Measurements from ENCODE around the gene CNTN1.
"Not testable (repeated sequence)": the region's sequence is repeated elsewhere in the genome, so short reads cannot be mapped to it uniquely, and the experiment has no call there.

CNTN1 gene

DNA sequence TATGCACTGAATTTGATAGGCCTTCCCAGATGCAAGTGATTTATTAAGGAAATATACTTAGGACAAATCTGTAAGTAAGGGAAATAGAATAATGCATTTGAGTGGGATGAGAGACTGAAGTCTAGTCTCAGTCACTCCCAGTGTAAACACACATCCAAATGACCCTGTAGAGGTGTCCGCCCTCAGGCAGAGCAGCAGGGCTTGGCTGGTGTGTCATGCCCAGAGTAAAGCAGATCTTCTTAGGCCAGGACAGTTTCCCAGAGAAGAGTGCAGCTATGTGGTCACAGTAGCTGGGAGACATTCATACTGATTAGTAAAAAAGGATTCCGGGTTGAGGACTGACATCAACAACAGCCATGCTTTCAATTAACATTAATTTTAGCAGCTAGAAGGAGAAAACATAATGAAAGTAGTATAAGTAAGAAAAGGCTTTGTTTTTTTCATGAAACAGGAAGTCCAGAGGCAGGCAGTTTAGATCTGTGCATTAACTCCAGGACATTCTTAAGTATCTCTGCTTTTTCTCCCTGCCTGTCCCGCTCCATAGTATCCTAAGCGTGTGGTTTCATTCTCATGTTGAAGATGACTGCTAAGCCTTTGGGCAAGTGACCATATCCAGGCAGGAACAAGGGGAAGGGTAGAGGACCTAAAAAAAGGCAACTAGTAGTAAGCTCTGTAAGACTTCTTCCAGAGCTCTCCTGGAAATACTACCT lies 35.7 kb downstream of the CNTN1 start:
- ATAC-seq (no peak), DNase-seq (no peak)

DNA sequence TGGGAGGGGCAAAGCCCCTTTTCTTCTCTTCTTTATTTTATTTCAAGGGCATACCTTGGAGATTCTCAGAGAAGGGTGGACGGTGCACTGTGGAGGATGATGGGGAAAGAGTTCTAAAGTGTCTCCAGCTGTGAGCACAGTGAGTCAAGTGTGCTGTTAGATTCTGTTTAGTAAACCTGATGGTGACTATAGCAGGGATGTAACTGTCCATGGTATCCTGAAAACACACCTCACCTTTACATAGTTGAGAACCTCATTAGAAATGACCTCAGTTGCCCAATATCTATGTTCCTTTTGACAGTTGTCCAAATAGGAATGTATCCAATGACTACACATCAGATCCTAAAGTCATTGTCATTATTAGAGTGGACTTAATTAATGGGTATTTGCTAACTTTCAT lies 38.0 kb downstream of the CNTN1 start:
- no peak overlapping the region for H3K27ac Mint-ChIP-seq
- ATAC-seq (no peak), DNase-seq (no peak)
- no peak overlapping the region for H3K4me3 Mint-ChIP-seq
- H3K27me3 Mint-ChIP-seq: no peaks in the 10 kb centered on the region
- no peaks in the 10 kb centered on the region for H3K9me3 Mint-ChIP-seq
- no peaks in the 10 kb centered on the region for H3K36me3 Mint-ChIP-seq (ENCODE audit: low read depth)
- no peaks in the 10 kb centered on the region for H3K4me1 Mint-ChIP-seq

More for the DNA sequence above, 35.7 kb downstream of the CNTN1 start:
- no peaks in the 10 kb centered on the region for H3K36me3 Mint-ChIP-seq (ENCODE audit: low read depth)
- no peaks in the 10 kb centered on the region for H3K9me3 Mint-ChIP-seq
- no peaks in the 10 kb centered on the region for H3K4me1 Mint-ChIP-seq
- no peaks in the 10 kb centered on the region for H3K27me3 Mint-ChIP-seq
- no peak overlapping the region for H3K27ac Mint-ChIP-seq
- no peak overlapping the region for H3K4me3 Mint-ChIP-seq

DNA sequence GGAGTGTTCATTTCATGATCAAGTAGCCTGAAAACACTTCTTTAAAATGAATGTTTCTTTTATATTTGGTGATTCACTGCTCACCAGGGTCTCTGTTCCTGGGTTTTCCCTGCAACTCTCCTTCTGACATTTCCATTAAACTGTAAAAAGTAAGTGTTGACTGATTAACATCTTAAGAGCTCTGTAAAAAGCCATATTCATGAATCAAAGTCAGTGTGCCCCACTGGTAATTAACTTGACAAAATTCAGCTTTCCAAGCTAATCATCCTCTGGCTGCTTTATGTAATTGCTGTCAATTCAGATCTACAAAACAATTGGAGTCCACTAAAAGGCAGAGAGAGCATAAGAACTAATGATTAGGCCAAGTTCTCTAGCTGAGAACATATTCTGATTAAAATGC lies 41.6 kb downstream of the CNTN1 start:
- no peak overlapping the region for H3K4me3 Mint-ChIP-seq
- H3K27ac Mint-ChIP-seq: no peak overlapping the region
- H3K27me3 Mint-ChIP-seq: no peaks in the 10 kb centered on the region
- DNase-seq (no peak), ATAC-seq (no peak)
- H3K4me1 Mint-ChIP-seq: no peaks in the 10 kb centered on the region
- H3K9me3 Mint-ChIP-seq: no peaks in the 10 kb centered on the region
- H3K36me3 Mint-ChIP-seq (ENCODE audit: low read depth): no peaks in the 10 kb centered on the region

DNA sequence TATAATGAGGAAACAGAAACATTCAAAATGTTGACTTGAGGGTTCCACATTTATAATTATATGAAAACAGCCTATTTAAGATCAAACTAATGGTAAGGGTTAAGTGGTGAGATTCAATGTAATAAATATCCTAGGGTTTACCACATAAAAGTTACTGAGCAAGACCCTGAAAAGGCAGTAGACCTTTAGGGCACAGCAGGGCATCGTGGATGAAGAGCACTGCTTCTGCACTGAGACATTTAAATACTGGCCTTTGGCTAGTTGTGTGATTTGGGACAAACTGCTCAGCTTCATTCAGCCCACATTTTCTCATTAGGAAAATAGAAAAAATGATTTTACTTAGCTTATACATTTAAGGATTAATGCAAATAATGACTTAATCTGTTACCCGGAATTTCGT lies 42.0 kb downstream of the CNTN1 start:
- Mint-ChIP-seq H3K27me3 (no peaks in the 10 kb centered on the region), H3K9me3 (no peaks in the 10 kb centered on the region), H3K27ac (no peak overlapping the region), H3K36me3 (ENCODE audit: low read depth) (no peaks in the 10 kb centered on the region), H3K4me3 (no peak overlapping the region), H3K4me1 (no peaks in the 10 kb centered on the region)
- DNase-seq (no peak), ATAC-seq (no peak)

DNA sequence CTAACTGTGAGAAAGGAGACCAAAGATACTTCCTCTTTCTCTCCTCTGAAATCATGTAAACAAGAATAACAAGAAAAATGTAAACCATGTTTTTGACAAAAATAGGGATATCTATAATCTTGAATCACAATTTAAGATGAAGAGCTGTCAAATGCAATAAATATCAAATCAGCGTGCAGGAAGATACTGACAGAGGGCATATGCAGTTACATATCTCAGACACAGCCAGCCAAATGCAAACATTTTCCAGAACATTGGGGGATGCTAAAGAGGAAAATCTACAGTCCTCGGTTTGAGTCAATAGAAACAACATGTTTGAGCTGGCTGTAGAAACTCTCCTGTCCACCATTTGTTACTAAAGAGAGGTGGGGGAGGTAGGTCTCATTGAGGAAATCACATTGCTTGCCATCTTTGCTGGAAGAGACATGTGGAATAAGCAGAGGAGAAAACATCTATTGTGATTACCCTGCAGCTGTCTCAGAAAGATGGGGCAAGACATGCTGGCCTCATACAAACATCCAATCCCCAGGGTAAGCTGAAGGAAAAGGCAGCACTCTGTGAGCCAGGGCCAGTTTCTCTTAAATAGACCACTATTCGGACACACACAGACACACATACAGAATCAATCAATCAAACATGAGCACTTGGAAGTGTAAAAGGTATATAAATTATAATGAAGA lies 43.5 kb downstream of the CNTN1 start:
- DNase-seq: no peak
- Mint-ChIP-seq H3K27me3 (no peaks in the 10 kb centered on the region), H3K4me1 (no peaks in the 10 kb centered on the region), H3K27ac (no peak overlapping the region), H3K9me3 (no peaks in the 10 kb centered on the region), H3K36me3 (ENCODE audit: low read depth) (no peaks in the 10 kb centered on the region), H3K4me3 (no peak overlapping the region)
- ATAC-seq: no peak

DNA sequence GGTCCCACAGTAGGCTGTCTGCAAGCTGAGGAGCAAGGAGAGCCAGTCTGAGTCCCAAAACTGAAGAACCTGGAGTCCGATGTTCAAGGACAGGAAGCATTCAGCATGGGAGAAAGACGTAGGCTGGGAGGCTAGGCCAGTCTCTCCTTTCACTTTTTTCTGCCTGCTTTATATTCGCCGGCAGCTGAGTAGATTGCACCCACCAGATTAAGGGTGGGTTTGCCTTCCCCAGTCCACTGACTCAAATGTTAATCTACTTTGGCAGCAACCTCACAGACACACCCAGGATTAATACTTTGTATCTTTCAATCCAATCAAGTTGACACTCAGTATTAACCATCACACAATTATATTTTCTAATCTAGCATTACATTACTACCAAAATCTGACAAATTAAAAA lies 45.2 kb downstream of the CNTN1 start:
- not testable (repeated sequence) for H3K4me1 Mint-ChIP-seq; H3K36me3 Mint-ChIP-seq (ENCODE audit: low read depth); H3K9me3 Mint-ChIP-seq; H3K27ac Mint-ChIP-seq; ATAC-seq; H3K4me3 Mint-ChIP-seq; DNase-seq; H3K27me3 Mint-ChIP-seq

DNA sequence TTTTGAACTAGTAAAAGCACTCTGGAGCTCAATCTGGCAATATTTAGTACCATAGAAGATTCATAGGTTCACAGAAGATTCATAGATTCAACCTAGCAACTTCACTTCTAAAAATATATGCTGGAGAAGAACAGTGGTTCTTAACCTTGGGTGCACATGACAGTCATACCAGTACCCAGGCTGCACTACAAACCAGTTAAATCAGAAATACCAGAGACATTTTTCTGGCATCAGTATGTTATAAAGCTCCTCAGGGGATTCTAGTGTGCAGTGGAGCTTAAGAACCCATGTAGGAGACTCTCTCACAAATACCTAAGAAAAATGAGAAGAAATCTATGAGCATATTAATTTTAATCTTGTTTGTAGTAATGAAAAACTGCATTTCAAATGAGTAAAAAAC lies 46.6 kb downstream of the CNTN1 start:
- Mint-ChIP-seq H3K4me3 (no peak overlapping the region), H3K27me3 (no peaks in the 10 kb centered on the region), H3K36me3 (ENCODE audit: low read depth) (no peaks in the 10 kb centered on the region), H3K9me3 (peaks cover 7% of the 10 kb centered on the region), H3K4me1 (no peaks in the 10 kb centered on the region), H3K27ac (no peak overlapping the region)
- no peak for ATAC-seq
- no peak for DNase-seq

DNA sequence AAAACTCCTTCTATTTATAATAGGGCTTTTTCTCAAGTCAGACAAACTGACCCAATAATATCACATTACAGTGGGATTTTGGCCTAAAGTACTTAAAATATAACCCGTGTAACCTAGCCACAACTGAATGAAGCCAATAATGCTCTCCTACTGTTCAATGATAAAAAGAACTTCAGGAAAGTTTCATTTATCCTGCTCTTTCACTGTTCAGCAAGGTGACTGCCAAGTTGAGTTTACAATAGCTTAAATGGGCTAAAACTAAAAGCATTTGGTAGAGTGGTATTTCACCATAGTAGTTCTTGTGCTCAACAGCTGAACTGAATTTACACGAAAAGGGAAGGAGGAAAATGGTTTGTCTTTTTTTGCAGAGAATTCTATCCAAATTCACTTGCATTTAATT lies 49.8 kb downstream of the CNTN1 start:
- no peaks in the 10 kb centered on the region for H3K4me1 Mint-ChIP-seq
- no peak overlapping the region for H3K4me3 Mint-ChIP-seq
- no peak overlapping the region for H3K27ac Mint-ChIP-seq
- no peak for DNase-seq
- peaks cover 8% of the 10 kb centered on the region for H3K9me3 Mint-ChIP-seq
- H3K36me3 Mint-ChIP-seq (ENCODE audit: low read depth): no peaks in the 10 kb centered on the region
- H3K27me3 Mint-ChIP-seq: no peaks in the 10 kb centered on the region
- no peak for ATAC-seq

DNA sequence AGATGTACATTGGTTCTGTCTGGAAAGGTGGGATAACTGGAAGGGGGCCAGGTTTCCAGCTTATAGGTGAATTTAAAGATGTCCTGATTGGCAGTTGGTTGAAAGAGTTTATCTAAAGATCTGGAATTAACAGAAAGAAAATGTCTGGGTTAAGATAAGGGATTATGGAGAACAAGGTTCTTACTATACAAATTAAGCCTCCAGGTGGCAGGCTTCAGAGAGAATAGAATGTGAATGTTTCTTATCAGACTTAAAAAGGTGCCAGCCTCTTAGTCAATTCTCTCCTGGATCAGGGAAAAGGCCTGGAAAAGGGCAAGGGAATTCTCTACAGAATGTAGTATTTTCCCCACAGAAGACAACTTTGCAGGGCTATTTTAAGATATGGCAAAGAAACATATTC lies 53.1 kb downstream of the CNTN1 start:
- H3K4me3 Mint-ChIP-seq: no peak overlapping the region
- H3K27ac Mint-ChIP-seq: no peak overlapping the region
- no peaks in the 10 kb centered on the region for H3K36me3 Mint-ChIP-seq (ENCODE audit: low read depth)

DNA sequence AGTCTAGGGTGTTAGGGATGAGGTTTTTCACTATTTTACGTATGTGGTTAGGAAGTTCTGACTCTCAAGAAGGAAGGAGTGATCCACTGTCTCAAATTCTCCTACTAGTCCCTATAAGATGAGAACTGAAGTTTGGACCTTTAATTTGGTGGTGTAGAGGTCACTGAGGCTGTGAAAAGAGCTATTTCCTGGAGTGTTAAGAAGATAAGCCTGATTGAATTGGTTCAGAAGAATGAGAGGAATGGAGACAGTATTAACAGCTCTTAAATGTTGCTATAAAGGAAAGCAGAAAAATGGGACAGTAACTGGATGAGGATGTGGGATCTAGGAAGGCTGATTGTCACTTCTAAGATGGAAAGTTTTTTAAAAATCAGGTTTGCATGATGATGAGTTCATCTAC lies 57.6 kb downstream of the CNTN1 start:
- no peak for DNase-seq
- Mint-ChIP-seq H3K27me3 (no peaks in the 10 kb centered on the region), H3K27ac (no peak overlapping the region), H3K9me3 (peaks cover 6% of the 10 kb centered on the region), H3K36me3 (ENCODE audit: low read depth) (no peaks in the 10 kb centered on the region), H3K4me3 (no peak overlapping the region), H3K4me1 (no peaks in the 10 kb centered on the region)
- ATAC-seq: no peak

More for the DNA sequence above, 53.1 kb downstream of the CNTN1 start:
- H3K4me1 Mint-ChIP-seq: no peaks in the 10 kb centered on the region
- no peaks in the 10 kb centered on the region for H3K27me3 Mint-ChIP-seq
- H3K9me3 Mint-ChIP-seq: peaks cover 13% of the 10 kb centered on the region
- ATAC-seq (no peak), DNase-seq (no peak)

DNA sequence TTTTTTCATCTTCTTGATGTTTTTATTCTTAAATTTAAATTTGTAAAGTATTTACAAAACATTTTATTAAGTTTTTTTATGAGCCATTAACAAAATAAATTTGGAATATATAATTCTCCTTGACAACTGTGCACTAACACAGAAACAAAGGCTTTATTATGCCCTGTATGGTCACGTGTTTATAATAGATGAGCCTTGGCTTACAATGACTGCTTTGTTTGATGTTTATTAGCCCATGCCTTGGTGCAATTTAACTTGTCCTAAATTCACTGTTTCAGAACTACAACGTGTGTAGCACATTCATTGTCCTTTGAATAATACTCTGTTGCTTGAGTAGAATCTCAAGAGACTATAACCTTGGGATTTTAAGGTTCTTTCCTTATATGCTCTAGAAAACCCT lies 59.8 kb downstream of the CNTN1 start:
- Mint-ChIP-seq H3K36me3 (ENCODE audit: low read depth) (no peaks in the 10 kb centered on the region), H3K9me3 (peaks cover 6% of the 10 kb centered on the region), H3K27me3 (no peaks in the 10 kb centered on the region), H3K4me1 (no peaks in the 10 kb centered on the region), H3K4me3 (no peak overlapping the region), H3K27ac (no peak overlapping the region)
- DNase-seq (no peak), ATAC-seq (no peak)

DNA sequence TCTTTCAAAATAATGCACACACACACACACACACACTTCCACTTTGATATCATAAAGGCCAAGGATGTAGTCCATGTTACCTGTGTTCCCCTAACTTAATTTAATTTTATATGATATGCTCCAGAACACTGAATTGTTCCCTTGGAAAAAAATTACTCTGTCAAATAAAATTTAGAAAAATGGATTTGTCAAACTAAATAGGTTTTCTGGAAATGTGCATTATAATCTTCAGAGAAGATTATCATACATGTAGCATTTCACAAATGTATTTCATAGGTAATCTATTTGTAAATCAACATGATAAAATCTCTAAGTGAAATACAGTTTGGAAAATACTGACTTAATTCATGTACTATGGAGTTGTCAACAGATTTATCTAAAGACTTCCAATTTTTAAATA lies 68.6 kb downstream of the CNTN1 start:
- no peak for DNase-seq
- H3K4me3 Mint-ChIP-seq: no peak overlapping the region
- no peaks in the 10 kb centered on the region for H3K9me3 Mint-ChIP-seq
- no peaks in the 10 kb centered on the region for H3K36me3 Mint-ChIP-seq (ENCODE audit: low read depth)
- H3K27me3 Mint-ChIP-seq: no peaks in the 10 kb centered on the region
- no peak overlapping the region for H3K27ac Mint-ChIP-seq
- H3K4me1 Mint-ChIP-seq: no peaks in the 10 kb centered on the region
- no peak for ATAC-seq

DNA sequence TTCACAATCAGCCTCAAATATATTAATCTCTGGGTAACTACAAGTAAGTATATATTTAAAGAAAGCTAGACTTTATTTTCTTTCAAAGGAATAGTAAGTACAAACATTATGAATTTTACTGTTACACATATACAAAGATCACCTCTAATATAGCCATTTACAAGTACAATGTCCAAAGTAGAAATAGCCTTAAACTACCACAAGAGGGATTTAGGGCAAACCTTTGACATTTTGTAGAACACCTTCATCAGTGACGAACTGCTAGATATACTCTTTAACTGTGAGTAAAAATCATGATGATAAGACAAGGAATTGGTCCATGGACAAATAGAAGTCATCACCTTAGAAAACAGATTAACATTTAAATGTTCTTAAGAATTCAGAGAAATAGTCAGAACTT lies 69.8 kb downstream of the CNTN1 start:
- Mint-ChIP-seq H3K4me1 (no peaks in the 10 kb centered on the region), H3K36me3 (ENCODE audit: low read depth) (no peaks in the 10 kb centered on the region), H3K4me3 (no peak overlapping the region), H3K9me3 (no peaks in the 10 kb centered on the region), H3K27ac (no peak overlapping the region), H3K27me3 (no peaks in the 10 kb centered on the region)
- ATAC-seq (no peak), DNase-seq (no peak)

DNA sequence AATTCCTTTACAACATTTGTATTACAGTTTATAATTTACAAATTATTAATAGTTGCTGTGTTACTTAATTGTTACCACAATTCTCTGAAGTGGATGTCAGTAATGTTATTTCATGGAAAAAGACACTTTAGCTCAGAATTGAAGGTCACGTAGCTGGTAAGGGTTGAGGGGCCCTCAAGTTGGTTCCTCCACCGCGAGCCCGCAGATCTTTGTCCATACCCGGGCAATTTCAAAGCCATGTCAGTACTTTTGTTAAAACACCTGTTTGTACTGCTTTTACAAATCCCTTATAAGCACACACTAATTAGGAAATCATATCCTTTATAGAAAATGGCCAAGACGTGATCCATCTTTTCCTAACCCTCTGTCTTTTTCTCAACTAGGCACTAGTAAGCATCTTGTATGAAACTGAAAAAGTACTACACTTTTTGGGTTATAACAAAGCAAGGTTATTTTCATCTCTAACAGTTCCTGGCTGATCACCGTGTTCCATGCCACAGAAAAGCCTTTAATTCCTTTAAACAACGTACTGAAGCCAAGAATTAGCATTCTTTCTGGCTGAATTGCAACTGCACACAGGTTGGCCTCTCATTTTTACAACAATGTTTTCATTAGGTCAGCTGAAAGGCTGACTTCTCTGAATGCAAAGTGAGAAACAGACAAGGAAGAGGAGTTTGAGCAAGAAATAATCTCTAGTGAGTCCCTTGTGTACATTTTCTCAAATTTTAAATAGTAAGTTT lies 76.1 kb downstream of the CNTN1 start:
- DNase-seq (no peak), ATAC-seq (no peak)
- Mint-ChIP-seq H3K27me3 (no peaks in the 10 kb centered on the region), H3K27ac (no peak overlapping the region), H3K4me3 (no peak overlapping the region), H3K9me3 (no peaks in the 10 kb centered on the region), H3K36me3 (ENCODE audit: low read depth) (no peaks in the 10 kb centered on the region), H3K4me1 (no peaks in the 10 kb centered on the region)

DNA sequence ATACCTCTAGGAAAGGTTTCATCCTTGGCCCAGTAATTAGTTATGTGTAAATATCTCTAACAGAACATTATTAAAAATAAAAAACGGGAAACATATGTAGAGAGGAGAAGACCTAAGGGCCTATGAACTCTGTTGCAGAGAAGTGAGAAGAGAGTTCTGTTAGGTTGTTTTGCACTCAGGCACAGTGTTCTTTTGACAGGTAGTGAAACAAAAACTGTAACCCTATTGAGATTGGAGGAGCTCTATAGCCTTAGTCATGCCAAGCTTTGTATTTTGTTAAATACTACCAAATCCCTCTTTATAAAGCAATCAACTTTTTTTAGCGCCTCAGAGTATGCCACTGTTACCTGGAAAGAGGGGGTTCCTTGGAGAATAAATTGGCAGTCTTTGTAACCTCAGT lies 77.6 kb downstream of the CNTN1 start:
- Mint-ChIP-seq H3K4me1 (no peaks in the 10 kb centered on the region), H3K9me3 (no peaks in the 10 kb centered on the region), H3K27me3 (no peaks in the 10 kb centered on the region), H3K27ac (no peak overlapping the region), H3K4me3 (no peak overlapping the region), H3K36me3 (ENCODE audit: low read depth) (no peaks in the 10 kb centered on the region)
- DNase-seq (no peak), ATAC-seq (no peak)

All from activated naive CD8-positive, alpha-beta T cell treated with anti-CD3 and anti-CD28 coated beads, Interleukin-2, amount 50 U/mL, for 24 hours (primary cell).